ENCODE results near the gene PRKN.

Gene PRKN

DNA sequence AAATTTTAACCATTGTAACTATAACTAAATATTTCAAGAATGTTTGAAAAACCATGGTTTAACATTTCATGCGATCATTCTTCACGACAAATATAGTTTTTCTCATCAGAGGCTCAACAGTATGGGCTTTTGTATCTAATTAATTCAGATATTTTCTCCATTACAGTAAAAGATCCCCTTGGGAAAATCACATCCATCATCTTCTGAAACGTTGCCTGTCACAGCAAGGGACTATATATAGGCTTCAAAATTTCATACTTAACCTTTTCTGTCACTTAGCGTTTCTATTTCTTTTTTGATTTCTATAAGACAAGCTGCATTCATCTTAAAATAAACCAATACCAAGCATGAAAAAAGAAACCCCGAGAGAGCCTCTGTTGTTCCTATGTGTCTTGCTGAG lies 710.0 kb downstream of the PRKN start:
- DNase-seq: no peak

DNA sequence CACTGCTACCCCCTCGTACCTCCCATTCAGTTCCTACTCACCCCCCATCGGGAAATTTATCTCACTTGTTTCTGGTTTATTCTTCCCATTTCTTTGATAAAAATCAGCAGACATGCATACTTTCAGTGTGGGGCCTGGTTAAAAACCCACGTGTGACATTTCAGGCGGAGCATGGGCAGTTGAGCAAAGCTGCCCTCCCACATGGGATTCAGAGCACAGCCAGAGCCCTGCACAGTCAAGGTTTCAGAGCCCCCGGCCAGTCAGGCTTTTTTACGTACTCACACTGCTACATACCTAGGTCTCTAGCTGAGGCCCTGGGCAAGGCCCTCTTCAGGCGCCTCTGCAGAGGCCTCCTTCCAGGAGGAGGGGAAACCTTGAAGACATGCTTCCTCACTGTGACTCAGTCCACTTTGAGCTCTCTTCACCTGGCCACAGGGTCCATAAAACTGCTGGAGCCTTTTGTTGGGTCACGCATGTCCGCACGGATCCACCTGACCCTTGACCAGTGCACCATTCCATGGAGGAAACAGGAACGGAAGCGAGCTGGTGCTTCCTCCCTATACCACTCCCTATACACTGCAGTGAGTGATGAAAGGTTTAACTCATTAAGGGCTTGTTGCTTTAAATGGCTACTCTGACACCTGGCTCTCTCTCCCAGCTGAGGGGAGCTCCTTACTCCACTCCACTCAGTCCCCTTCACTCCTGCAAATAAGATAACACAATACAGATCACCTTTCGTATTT lies 713.3 kb downstream of the PRKN start:
- DNase-seq: no peak

DNA sequence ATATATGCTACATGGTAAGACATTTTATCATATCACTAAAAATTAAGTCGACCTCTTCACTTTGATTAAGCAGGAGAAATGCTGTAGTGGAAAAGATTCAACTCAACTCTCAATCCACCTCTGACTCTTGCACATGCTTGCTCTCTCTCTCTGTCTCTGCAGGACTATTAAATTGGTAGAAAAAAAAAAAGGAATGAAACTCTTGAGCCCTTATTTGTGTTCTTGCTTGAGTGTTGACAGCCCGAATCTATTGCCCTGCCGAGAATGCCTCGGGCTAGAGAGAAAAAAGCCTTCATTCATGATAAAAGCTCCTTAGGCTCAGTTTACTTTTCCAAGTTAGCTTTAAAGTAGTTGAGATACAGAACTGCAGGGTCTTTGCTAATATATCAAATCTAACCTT lies 722.2 kb downstream of the PRKN start:
- DNase-seq: no peak

DNA sequence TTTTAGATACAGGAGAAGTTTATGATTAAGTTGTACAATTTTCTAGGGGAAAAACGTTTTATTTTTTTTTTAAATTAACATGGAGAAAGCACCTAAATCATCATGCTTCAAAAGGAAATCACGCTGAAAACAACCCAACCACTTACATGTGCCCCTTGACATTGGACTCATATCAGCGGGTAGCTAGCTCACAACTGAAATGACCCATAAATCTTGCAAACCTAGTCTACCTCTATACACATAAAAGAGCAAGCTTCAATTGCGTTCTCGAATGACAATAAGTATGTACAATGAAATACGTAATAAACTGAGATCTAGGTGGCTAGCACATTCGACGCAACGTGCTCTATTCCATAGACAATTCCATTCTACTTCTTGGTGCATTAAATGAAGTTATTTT lies 730.8 kb downstream of the PRKN start:
- DNase-seq: no peak

DNA sequence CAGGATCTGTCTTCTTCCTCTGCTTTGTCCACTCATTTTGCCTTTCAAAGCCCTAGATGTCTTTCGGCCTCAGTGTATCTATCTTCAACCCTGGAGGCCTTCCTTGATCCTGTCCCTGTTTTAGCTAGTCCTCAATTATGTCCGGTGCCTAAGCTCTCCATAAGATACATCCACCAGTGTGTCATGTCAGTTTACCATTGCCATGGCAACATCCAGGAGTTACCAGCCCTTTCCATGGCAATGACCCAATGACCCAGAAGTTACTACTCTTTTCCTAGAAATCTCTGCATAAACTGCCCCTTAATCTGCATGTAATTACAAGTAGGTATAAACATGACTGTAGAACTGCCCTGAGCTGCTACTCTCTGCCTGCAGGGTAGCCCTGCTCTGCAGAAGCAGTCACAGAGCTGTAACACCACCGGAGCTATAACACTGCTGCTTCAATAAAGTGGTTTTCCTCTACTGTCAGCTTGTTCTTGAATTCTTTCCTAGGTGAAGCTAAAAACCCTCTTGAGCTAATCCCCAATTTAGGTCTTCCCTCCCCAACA lies 741.6 kb downstream of the PRKN start:
- no peak for DNase-seq

DNA sequence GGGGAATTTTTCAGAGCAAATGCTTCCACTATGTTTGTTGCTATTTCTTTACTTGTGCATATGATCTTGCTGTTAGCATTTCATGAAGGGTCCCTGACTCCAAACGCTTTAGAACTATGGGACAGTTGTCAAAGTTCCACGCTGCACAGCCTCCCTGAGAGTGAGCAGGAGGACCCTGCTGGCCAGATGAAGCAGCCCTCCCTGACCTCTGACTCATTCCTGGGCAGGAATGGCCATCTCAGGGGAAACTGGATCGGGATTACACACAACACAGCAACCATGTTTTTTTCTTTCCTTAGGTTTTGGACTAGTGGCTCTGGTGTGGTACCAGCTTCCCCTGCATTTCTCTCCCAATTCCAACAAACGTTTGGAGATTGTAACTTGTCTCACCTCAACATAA lies 742.9 kb downstream of the PRKN start:
- DNase-seq: no peak

DNA sequence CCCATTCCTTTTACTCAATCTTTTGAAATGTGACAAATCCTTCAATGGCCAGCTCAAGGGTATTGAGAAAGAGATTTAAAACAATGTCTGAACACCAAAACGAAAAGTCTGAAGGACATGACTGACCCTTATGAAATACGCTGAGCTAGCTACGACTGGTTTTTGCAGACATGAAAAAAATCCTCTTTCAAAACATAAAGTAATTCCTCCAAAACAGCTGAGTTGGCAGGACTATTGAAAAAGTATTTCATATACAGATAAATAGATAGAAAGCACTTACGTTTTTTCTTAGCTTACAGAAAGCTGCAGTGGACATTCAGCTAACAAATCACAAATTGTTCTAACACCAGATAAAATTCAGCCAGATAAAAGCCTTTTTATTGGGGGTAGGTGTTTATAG lies 751.0 kb downstream of the PRKN start:
- no peak for DNase-seq

DNA sequence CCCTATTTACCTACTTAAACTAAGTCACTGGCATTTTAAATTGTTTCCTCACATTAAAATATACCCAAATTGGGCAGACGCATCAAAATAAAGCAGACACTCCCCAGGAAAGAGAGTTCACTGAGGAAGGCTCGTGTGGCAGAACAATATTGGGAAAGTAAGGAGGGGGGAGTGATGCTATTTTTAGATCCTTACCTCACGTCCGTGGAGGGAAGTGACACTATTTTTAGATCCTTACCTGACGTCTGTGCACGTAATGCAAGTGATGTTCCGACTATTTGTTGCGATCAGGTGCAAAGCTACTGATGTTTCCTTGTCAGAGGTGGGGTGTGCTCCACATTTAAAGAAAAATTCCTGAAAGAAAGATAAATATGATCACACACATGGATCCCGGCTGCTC lies 754.5 kb downstream of the PRKN start:
- no peak for DNase-seq

DNA sequence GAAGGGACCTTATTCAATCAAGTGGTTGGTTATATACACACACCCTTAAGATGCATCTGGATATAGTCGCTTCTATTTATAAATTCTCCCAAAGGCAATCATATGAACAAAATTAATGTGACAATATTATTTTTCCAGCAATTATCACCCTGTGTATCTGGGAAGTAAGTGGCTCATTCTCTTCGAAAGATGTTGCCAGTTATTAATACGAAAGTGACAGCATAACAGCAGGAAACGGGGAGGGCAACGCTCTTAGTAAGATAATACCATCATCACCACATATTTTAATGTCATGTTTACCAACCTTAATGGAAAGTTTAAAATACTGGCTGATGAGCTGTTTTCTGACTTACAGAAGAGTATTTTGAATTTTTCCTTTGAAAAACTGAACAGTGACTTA lies 756.5 kb downstream of the PRKN start:
- no peak for DNase-seq

DNA sequence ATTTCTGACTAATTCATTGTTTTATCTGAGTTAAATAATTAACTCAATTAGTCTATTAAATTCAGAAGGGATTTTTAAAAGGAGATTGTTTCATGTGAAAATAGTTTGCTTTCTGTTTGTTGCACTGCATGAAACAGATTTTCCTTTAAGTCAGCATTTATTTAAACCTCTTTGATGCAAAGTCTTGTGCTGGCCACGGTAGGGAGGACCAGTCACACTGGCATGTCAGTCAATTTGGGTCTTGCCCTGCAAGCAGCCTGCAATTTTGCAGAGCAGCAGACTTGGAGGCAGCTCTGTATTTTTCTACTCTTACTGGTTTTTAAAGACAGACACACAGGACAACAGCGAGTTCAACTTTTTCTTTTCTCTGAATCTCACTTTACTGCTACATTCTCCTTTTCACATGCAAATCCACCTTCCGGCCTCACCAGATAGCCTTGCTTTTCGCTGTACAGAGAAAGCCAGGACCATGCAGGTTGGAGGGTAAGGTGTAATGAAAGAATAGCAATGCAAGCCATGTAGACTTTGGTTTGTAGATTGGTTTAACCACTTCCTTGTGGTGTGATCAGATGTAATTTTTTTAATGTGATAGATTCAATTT lies 763.8 kb downstream of the PRKN start:
- no peak for DNase-seq

DNA sequence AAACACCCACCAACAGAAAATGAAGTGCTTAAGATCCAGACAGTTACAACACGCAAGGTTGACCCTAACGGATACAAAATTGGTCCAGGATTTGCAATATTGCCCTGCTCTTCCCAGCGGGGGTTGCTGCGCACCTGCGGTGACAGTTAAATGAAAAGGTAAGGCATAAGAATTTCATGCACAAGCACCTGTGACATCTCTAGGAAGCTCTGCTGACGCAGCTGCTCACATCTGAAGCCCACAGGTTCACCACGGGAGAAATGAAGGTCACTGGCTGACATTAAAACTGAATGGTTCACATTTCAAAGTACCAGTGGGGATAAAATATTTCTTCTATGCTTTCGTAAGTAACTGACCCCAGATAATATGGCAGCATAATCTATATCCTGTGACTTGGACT lies 764.4 kb downstream of the PRKN start:
- DNase-seq: no peak

DNA sequence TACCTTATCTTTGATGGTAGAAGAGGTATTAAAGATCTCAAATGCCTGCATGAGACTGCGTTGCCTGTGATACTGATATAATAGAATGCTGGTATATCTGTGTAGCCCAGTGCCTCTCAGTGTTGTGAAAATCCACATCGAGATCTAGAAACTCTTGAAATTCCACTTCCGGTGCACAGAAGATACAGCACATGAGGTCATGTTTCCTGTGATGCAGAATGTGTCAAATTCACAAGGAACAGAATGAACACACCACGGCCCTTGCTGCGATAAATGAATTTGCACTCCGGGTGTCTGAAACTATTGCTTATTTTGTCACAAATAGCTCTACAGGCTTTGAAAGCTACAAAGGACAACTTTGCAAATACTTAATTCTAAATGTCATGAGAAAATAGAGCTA lies 765.8 kb downstream of the PRKN start:
- no peak for DNase-seq

DNA sequence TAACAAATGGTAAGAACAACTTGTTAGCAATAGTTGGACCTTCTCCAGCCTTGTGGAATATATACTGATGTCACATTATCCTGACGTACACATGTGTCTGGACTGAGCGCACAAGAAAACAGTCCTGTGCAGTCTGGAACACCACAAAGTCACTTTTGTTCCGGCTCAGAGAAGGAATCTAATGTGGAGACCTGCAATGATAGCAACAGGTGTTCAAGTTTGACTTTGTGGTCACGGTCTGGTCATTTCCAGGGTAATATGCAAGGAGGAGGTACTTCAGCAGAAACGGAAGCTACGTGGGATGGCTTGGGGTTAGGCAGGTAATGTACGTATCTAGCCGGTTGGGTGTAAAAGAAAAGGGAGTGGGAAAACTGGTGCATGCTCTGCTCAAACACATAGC lies 766.5 kb downstream of the PRKN start:
- no peak for DNase-seq

DNA sequence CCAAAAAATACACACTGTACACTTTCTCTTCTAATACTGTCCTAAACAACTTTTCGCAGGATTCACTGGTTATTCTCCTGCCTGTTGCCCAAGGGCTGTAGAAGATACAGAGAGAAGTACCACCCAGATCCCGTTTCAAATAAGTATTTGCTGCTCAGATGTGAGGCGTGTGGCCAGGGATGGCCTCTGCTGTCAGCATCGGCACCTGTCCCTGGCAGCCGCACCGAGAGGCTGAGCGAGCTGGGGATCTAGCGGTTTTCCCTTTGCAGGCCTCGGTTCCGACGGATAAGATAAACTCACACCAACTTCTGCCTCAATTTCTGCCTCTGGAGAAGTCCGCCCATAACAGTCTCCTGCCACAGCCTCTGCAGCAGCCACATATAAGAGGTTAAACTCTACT lies 768.5 kb downstream of the PRKN start:
- no peak for DNase-seq

DNA sequence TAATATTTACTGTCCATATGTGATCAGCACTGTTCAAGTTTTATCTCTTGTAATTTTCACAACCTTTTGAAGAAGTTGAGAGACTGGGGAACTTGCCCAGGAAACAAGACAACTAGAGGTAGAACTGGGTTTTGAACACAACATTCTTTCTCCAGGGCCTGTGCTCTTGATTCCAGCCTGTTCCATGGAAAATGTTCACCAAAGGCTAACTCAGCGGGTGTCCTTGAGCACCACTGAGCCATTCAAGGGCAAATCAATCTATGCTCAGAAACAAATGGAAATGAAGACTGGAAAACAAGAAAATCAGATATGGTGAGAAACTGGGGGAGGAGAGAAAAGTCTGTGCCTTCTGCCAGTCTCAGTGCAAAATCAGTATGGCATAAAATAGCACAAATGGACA lies 771.5 kb downstream of the PRKN start:
- DNase-seq: no peak

DNA sequence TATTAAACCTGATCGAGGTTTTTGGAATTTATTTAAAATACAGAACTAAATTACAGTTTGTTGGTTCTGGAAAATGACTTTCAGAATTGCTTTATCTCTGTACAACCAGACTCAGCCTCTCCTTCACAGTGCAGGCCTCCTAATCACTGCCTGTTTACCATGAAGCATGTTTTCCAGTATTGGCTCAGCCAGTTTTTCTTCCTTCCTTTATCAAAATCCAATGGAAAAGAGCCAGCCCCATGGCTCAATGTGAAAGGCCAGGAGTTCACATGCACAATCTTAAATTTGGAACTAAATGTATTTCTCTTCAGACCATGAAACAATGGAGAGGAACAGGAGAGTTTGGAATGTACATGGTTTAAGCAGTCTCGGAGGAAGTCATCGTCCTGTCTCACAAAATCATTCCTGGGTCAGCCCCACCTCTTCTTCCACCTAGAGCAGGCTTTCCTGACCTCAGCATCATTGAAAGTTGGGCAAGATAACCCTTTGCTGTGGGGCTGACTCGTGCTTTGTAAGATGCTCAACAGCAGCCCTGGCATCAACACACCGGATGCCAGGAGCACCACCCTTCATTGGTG lies 772.8 kb downstream of the PRKN start:
- DNase-seq: no peak

DNA sequence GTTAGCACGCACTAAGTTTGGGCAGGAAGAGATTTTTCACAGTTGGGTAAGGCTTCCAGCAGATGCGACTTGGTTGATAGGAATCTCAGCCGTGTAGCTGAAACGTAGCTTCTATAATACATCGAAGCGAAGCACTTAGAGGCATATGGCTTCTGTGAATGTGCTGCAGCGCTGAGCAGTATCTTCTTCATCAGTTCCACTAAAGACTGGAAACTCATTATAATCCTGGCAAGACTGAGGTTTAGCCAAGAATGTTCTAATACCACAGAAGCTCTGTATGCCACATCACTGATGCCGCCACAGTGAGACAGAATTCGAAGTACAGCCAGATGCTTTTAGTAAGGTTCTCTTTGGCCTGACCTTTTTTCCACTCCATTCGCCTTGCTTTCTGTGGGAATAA lies 773.5 kb downstream of the PRKN start:
- no peak for DNase-seq

DNA sequence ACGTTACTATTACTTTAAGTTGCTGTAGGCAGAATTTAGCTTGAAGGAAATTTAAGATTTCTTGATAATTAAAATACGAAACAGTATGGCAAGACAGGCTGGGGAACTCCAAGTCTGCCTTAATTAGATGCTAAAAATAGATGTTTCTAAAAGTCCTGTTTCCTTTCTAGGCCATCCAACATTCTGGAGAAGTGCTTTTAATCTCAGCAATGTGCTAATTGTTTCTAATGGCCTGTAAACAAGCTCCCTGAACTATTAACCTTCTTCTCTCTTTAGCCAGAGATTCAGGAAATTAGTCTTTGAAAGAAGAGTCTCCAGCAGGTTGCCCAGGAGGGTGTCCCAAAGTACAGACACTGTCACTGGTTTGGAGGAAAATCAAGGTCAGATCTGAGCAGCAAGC lies 776.4 kb downstream of the PRKN start:
- DNase-seq: no peak

DNA sequence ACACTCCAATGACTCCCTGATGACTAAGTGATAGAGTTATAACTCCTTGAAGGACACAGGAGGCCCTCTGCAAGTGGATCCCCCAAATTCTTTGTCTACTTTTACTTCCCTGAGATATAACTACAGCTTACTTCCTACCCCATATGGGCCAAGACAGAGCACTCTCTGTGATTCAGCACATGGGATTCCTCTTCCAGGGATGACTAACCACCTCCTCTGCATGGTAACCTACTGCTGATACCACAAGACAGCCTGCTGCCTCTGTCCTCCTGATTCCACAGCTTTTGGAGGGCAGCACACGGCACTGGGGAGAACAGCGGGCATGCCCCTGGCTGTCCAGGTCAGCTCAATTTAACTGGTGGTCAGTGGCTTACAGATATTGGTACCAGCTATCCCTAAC lies 778.0 kb downstream of the PRKN start:
- no peak for DNase-seq

DNA sequence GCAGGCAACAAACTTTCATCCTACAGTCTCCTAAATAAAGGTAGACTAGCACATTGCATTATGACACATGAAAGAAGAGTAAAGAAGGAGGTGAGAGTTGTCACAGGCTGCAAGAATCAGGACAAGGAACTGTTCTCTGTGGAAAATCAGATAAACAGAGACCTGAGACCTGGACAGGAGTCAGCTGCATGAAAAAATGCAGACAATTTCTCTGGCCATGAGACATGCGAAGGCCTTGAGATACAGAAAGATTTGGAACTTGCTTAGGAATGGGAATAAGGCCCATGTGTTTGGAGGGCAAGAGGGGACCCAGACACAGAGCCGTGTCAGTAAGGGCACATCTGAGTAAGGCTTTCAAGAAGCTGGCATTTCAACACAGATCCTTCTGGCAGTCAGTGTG lies 779.1 kb downstream of the PRKN start:
- no peak for DNase-seq

DNA sequence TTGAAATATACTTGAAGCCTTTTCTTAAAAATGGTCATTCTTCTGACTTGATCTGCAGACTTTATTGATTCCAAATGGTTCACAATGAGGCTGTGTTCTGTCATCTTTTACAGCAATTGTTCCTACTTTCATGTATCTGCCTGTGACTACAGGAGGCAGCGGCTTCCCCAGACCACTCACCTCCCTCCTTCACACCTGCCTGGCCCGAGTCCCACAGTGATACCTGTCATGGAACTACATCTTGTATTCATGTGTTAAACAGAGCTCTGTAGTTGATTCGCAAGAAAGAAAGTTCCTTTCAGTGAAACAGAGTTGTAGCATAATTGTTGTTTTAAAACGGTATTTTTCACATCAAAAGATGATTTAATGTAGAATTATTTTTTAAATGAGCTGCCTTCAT lies 780.2 kb downstream of the PRKN start:
- DNase-seq: no peak

DNA sequence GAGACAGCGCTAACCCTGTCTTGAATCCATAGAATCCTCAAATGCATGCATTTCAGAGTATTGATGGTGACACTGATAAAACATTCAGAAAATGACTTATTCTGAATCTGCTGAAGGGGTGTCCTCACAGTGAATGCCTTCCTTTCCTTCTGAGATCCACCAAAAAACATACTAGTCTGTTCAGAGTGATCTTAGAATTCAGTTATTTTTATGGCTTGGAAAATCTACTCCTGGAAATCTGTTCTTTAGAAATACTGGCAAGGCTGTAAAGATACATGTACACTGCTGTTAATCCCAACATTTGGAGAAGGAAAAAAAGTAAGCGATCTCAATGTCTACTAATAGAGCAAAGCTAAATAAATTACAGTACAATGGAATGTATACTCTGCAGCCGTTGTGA lies 781.1 kb downstream of the PRKN start:
- no peak for DNase-seq

DNA sequence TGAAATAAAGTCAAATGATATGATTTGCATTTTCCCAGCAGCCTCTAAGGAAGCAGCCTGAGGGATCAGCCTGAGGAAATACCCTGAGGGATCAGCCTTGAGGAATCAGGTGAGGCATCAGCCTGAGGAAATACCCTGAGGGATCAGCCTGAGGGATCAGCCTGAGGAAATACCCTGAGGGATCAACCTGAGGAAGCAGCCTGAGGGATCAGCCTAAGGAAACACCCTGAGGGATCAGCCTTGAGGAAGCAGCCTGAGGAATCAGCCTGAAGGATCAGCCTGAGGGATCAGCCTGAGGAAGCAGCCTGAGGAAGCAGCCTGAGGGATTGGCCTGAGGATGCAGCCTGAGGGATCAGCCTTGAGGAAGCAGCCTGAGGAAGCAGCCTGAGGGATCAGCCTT lies 784.0 kb downstream of the PRKN start:
- DNase-seq: no peak

DNA sequence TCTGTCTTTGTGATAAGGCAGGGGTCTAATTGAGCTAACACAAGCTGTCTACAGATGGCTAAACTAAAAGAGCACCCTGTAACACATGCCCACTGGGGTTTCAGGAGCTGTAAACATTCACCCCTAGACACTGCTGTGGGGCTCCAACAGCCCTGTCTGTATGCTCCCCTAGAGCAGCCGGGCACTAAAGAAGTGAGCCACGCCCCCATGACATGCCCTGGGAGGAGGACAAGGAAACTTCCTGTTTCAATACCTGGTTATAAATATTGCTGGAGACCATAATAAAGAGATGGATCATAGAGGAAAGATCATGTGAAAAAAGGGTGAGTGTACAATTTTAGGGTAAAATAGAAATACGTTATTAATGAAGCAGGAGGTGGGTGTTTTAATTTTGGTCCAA lies 786.0 kb downstream of the PRKN start:
- DNase-seq: no peak

DNA sequence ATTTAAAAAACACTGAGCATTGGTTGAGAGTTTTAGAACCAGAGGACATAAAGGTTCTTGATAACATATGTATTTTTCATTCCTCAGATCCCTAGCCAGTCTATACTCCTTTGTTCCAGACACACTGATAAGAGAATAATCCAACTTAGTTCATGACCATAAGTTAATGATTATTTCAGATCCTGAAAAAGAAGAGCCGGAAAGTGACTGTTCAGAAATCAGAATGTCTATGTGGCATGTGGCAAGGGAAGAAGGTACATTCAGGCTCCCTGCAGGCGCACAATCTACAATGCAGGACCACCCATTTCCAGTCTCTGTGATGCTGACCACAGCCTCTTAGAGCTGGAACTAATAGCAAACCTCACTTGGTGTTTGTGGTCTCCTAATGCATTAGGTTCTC lies 787.0 kb downstream of the PRKN start:
- no peak for DNase-seq
